Fibroblast of mammary gland (primary cell): Measurements from ENCODE around the gene DCAF4.

ENCODE experiments used
- DNase-seq: peaks from one replicate; pipeline ENCODE4 v3.0.0-alpha.2; 2010; ENCODE audit warnings: low read depth
- H3K4me3 ChIP-seq: 2 replicates; pipeline ENCODE4 v1.5.1; 2011; ENCODE audit warnings: low read depth, mild to moderate bottlenecking, low read length, moderate library complexity; ENCODE audit not compliant: control insufficient read depth
- TF ChIP-seq, protein P1 (sequence below): conservative IDR thresholded peaks from 2 replicates; pipeline ENCODE4 v1.5.1; 2011; ENCODE audit warnings: low read depth, low read length, inconsistent platforms; ENCODE audit not compliant: control insufficient read depth, insufficient read depth

DCAF4 gene

DNA sequence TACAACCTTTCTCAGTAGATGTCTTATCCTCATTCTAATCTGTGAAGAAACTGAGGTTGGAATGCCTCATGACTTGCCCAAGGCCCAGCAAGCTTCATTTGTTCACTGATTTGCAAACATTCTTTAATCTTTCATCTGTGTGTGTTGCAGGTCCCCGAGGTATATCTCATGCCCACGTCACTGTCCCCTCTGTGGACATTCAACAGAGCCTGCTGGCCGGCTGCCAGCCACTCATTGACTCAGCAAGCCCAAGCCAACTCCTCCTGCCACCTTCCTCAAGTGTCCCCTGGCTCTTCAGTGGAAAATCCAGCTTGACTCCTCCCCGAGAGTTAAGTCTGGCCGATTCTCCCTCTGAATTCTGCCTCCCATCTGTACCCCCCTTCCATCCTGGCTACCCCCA, 1.9 kb upstream of the DCAF4 start:
- DNase-seq, result no peak
- no peak overlapping the region for H3K4me3 ChIP-seq
- TF ChIP-seq, protein P1, sequence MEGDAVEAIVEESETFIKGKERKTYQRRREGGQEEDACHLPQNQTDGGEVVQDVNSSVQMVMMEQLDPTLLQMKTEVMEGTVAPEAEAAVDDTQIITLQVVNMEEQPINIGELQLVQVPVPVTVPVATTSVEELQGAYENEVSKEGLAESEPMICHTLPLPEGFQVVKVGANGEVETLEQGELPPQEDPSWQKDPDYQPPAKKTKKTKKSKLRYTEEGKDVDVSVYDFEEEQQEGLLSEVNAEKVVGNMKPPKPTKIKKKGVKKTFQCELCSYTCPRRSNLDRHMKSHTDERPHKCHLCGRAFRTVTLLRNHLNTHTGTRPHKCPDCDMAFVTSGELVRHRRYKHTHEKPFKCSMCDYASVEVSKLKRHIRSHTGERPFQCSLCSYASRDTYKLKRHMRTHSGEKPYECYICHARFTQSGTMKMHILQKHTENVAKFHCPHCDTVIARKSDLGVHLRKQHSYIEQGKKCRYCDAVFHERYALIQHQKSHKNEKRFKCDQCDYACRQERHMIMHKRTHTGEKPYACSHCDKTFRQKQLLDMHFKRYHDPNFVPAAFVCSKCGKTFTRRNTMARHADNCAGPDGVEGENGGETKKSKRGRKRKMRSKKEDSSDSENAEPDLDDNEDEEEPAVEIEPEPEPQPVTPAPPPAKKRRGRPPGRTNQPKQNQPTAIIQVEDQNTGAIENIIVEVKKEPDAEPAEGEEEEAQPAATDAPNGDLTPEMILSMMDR, result no peak

DNA sequence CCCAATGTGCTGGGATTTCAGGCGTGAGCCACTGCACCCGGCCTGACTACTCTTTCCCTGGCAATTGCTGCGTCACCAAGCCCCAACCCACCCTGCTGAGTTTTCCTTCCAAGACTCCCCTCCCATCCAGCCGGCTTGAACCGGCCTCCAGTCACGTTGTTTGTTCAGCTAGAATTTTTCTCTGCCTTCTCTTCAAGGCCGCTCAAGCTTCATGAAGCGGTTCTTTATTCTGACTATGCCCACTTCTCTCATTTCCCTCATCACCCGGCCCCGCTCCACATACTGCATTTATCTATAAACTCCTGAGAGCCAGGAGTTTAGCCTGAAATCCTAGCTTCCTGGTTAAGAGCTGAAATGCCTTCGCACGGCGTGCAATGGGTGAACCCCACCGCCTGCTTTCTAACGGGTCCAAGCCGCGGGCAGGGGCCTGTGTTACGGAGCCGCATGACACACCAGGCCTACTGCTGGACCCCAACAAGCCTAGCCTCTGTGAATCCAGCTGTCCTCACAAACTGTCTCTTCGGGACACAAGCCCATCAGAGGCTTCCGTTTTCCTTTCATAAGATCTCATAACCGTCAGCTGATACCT, 999 bp upstream of the DCAF4 start:
- no peak overlapping the region for H3K4me3 ChIP-seq
- TF ChIP-seq, protein P1, result no peak
- DNase-seq, result no peak

DNA sequence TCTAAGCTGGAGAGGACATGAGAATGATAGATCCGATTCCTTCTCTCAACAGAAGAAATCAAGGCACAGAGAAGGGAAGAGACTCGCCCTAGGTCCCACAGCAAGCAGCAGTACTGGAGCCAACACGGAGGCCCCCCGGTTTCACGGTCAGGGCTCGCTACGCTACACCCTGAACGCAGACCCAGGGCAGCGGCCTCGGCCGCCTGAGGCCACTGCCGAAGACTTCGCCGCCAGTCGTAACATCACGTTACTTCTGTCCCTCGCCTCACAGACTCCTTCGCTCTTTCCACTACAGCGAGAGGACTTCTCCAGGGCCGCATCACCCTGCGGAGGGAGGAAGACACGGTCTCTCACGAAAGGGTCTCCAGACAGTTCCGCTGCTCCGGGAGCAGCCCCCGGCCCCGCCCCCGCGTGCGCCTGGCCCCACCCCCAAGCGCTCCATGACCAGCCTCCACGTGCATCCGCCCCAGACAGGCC, 411 bp upstream of the DCAF4 start:
- TF ChIP-seq, protein P1, result no peak
- DNase-seq, result no peak
- peak overlapping the region; percentile 88 for H3K4me3 ChIP-seq

DNA sequence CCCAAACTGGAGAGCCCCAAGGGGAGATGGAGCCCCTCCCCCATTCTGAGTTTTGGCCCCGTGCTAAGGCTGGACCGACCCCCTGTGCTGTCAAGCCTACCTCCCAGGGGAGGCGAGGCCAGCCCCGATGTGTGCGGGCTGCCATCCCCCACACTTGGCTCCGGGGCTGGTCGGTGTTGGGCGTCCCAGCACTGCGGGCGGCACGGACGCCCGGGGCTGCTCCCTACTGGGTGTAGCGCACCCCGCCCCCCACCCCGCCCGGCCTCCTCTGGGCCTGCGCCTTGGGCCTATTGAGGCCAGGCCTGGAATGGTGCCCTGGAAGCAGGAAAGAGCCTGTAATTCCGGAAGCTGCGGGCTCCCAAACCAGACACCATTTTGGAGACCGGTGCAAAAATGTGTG, 2.6 kb downstream of the DCAF4 start:
- DNase-seq, result no peak
- H3K4me3 ChIP-seq, result no peak overlapping the region
- TF ChIP-seq, protein P1, result no peak

DNA sequence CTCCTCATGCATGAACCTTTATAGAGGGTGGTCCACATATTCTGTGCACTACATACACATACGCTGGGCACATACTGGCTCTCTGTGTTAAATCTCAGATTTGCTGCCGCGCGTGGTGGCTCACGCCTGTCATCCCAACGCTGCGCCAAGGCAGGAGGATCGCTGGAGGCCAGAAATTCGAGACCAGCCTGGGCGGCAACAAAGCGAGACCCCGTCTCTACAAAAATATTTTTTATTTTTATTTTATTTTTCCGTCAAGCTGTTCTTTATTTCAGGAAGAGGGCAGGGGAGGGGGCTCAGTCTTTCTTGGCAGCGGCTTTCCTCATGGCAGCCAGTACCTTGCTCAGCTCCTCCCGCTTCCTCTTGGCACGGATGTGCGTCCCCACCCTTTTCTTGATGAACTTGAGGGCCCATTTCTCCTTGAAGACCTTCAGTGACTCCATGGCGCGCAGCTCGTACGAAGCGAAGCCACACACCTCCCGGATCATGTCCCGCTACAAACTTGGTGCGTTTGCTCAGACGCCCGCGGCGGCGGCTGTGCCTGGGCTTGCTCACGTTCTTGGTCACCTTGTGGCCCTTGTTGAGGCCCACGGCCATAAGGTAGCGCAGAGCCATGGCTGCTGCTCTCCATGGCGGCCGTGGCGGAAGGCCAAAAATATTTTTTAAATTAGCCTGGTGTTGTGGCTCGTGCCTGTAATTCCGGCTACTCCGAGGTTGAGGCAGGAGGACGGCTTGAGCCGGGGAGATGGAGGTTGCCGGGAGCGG, 3.2 kb downstream of the DCAF4 start:
- DNase-seq, result no peak
- H3K4me3 ChIP-seq, result no peak overlapping the region
- TF ChIP-seq, protein P1, result no peak

DNA sequence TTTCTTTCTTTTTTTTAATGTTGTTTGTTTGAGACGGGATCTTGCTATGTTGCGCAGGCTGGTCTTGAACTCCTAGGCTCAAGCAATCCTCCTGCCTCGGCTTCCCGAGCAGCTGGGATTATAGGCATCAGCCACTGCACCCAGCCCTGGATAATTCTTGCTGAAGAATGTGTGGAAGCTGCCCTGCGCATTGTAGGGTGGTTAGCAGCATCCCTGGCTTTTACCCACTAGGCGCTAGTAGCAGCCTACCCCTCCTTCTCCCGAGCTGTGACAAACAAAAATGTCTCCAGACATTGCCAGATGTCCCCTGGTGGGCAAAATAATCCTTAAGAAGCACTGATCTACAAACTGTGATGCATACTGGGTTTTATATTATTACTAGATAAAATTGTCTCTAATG, 6.6 kb downstream of the DCAF4 start:
- no peak for DNase-seq
- TF ChIP-seq, protein P1, result no peak
- no peak overlapping the region for H3K4me3 ChIP-seq

DNA sequence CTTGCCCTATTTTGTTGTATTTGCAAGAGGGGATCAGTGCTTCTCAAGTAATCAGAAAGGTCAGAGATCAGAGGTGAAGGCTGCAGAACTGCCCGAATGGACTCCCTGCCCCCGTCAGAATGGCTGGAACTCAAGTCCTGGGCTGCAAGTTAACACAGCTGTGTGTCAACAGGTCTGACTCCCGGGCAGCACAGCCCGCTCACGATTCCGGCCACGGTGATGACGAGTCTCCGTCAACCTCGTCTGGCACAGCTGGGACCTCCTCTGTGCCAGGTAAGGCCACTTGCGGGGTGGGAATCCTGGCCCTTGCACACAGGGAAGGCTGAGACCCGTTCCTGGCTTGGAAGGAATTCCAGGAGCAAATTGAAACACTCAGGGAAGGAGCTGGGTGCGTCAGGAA, 13.4 kb downstream of the DCAF4 start:
- no peak for DNase-seq
- TF ChIP-seq, protein P1, result no peak

More for the DNA sequence above, 13.4 kb downstream of the DCAF4 start:
- H3K4me3 ChIP-seq, result no peak overlapping the region
